ENCODE data around the gene ARHGAP24. TPM values are rescaled to one million over a fixed set of nuclear protein-coding genes. Genes with fewer than 3 reads are reported as not detected.
"Not testable (repeated sequence)": the region's sequence is repeated elsewhere in the genome, so short reads cannot be mapped to it uniquely, and the experiment has no call there.

The ARHGAP24 gene
- total RNA-seq, 2 donors from 2014 or later = 66.8 to 85.6 TPM

GRCh38 chr4:85815796-85816459, 341.0 kb downstream of the ARHGAP24 start:
- DNase-seq = no peak
- Histone ChIP-seq H3K27me3 (ENCODE audit: control insufficient read depth, insufficient read depth, low read length, poor library complexity, severe bottlenecking) (no peaks in the 10 kb centered on the region), H3K9me3 (ENCODE audit: control insufficient read depth, low read length) (peaks cover 7% of the 10 kb centered on the region), H3K9ac (ENCODE audit: extremely low read depth, low read length, poor library complexity, severe bottlenecking) (no peak overlapping the region), H3K4me1 (ENCODE audit: control insufficient read depth, insufficient read depth, low read length) (peaks cover 3% of the 10 kb centered on the region), H3K4me3 (ENCODE audit: low read length) (no peak overlapping the region), H3K27ac (ENCODE audit: low read depth, low read length) (no peak overlapping the region), H3K36me3 (ENCODE audit: control insufficient read depth, insufficient read depth, low read length) (no peaks in the 10 kb centered on the region)
- Mint-ChIP-seq H3K9me3 (peaks cover 4% of the 10 kb centered on the region), H3K4me1 (peaks cover 11% of the 10 kb centered on the region), H3K27me3 (ENCODE audit: insufficient read depth) (no peaks in the 10 kb centered on the region), H3K27ac (no peak overlapping the region), H3K36me3 (ENCODE audit: low read depth) (peaks cover 6% of the 10 kb centered on the region), H3K4me3 (no peak overlapping the region)
- WGBS, 2 experiments (ENCODE audit: insufficient coverage in 1 of 2, insufficient read length in 1 of 2) = 92 to 96% methylated on average over 4 to 7 of the region's 7 CpGs
- no peak for TF ChIP-seq CTCF (conservative IDR thresholded peaks at IDR 0.05)

- H3K36me3 Mint-ChIP-seq (ENCODE audit: low read depth) = peaks cover 6% of the 10 kb centered on the region
- TF ChIP-seq CTCF (conservative IDR thresholded peaks at IDR 0.05) = no peak
- no peak for DNase-seq
- peaks cover 15% of the 10 kb centered on the region for H3K4me1 Mint-ChIP-seq
- H3K27ac ChIP-seq (ENCODE audit: low read depth, low read length) = no peak overlapping the region
- no peak overlapping the region for H3K4me3 ChIP-seq (ENCODE audit: low read length)
- peaks cover 7% of the 10 kb centered on the region for H3K9me3 ChIP-seq (ENCODE audit: control insufficient read depth, low read length)
- no peaks in the 10 kb centered on the region for H3K36me3 ChIP-seq (ENCODE audit: control insufficient read depth, insufficient read depth, low read length)
- 79 to 82% methylated on average over 2 to 3 of the region's 3 CpGs for WGBS, 2 experiments (ENCODE audit: insufficient coverage in 1 of 2, insufficient read length in 1 of 2)
- no peak overlapping the region for H3K9ac ChIP-seq (ENCODE audit: extremely low read depth, low read length, poor library complexity, severe bottlenecking)
- H3K4me1 ChIP-seq (ENCODE audit: control insufficient read depth, insufficient read depth, low read length) = peaks cover 6% of the 10 kb centered on the region
- no peak overlapping the region for H3K27ac Mint-ChIP-seq
- no peaks in the 10 kb centered on the region for H3K27me3 ChIP-seq (ENCODE audit: control insufficient read depth, insufficient read depth, low read length, poor library complexity, severe bottlenecking)
- no peaks in the 10 kb centered on the region for H3K27me3 Mint-ChIP-seq (ENCODE audit: insufficient read depth)
- peaks cover 4% of the 10 kb centered on the region for H3K9me3 Mint-ChIP-seq
- no peak overlapping the region for H3K4me3 Mint-ChIP-seq
These were observed 343.8 kb downstream of the ARHGAP24 start for GRCh38 chr4:85818700-85819099.

GRCh38 chr4:85820101-85820500, 345.2 kb downstream of the ARHGAP24 start:
- H3K4me3 ChIP-seq (ENCODE audit: low read length) = peak overlapping the region; percentile 31
- not testable (repeated sequence) for H3K9me3 Mint-ChIP-seq; H3K36me3 Mint-ChIP-seq (ENCODE audit: low read depth); H3K27ac Mint-ChIP-seq; H3K9ac ChIP-seq (ENCODE audit: extremely low read depth, low read length, poor library complexity, severe bottlenecking); DNase-seq; H3K4me1 ChIP-seq (ENCODE audit: control insufficient read depth, insufficient read depth, low read length); H3K27me3 ChIP-seq (ENCODE audit: control insufficient read depth, insufficient read depth, low read length, poor library complexity, severe bottlenecking); H3K27me3 Mint-ChIP-seq (ENCODE audit: insufficient read depth); H3K36me3 ChIP-seq (ENCODE audit: control insufficient read depth, insufficient read depth, low read length); H3K9me3 ChIP-seq (ENCODE audit: control insufficient read depth, low read length); H3K4me3 Mint-ChIP-seq; H3K27ac ChIP-seq (ENCODE audit: low read depth, low read length)
- H3K4me1 Mint-ChIP-seq = peaks cover 22% of the 10 kb centered on the region

Measured in endodermal cell (in vitro differentiated cells).